Left colon (tissue), 2 donors: ENCODE data around the gene S100A5. TPM values are rescaled to one million over a fixed set of nuclear protein-coding genes. Genes with fewer than 3 reads are reported as not detected.
"Not testable (repeated sequence)": the region's sequence is repeated elsewhere in the genome, so short reads cannot be mapped to it uniquely, and the experiment has no call there.

Source experiments
- ATAC-seq: fragments of 200-7000 bp; cut with Tn5 transposase; one replicate; pipeline ENCODE4 v1.9.1; 2020; ENCODE audit warnings: mild to moderate bottlenecking, moderate library complexity
- DNase-seq, 2 donors: peaks; one replicate each; pipeline ENCODE4 v3.0.0-alpha.2; 2020
- intact Hi-C, 2 donors: fragments of 100-400 bp; cut with DNase I in 1 of 2; cut with micrococcal nuclease in 1 of 2; formaldehyde crosslinking; loops; one replicate each; pipeline versions ENCODE4 v1.11.2 to v1.14.0; 2022; cut with DNase I, micrococcal nuclease
- total RNA-seq, 2 donors: library from RNA; stranded (reverse); fragmentation: NEBNext Ultra II Directional; extraction: Animal tissue kit (Norgen Biotek cat#: 25700); gene quantifications; one replicate each; pipeline ENCODE4 v1.2.1, GENCODE V29; 2021
- donor health status: DM: no; HTN: no; CAD: no.
- donor health status: DM: yes; HTN: yes; CAD: no.

Gene S100A5
- total RNA-seq, 2 donors from 2014 or later: not detected

DNA sequence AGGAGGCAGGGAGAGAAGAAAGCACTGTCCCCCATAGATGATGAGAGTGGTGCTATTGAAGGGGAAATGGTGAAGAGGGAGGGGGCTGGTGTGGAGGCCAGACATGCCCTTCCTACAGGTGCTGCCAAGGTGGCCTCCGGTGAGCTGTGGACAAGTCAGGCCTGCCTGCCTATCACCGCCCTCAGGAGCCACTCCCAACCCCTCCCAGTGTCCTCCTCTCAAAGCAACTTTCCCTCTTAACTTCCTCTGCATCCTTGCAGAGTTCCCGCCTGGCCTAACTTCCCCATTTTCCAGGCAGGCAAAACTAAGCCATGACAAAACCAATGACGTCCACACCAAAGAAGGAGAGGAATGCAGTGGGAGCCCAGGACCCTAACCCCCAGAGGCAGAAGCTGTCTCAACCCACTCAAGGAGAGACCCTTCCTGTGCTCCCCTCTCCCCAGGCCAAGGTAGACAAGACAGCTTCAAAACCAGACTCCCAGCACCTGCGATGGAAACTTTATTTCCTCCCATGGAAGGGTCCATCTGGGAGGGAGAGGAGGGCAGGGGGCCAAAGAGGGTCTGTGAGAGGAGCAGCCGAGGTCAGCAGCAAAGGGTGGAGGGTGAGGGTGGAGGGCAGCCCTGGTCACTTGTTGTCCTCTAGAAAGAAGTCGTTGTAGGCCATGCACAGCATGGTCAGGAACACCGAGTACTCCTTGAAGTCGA is 3.9 kb downstream of the S100A5 start:
- DNase-seq (peak; percentile 82 to 91), ATAC-seq (peak; percentile 54)
- intact Hi-C loops: no loop called here

- ATAC-seq (peak; percentile 59), DNase-seq (peak; percentile 92 to 95)
- intact Hi-C loops: no loop called here
Observed at GRCh38 chr1:153536012-153536670, 4.6 kb downstream of the S100A5 start.

DNA sequence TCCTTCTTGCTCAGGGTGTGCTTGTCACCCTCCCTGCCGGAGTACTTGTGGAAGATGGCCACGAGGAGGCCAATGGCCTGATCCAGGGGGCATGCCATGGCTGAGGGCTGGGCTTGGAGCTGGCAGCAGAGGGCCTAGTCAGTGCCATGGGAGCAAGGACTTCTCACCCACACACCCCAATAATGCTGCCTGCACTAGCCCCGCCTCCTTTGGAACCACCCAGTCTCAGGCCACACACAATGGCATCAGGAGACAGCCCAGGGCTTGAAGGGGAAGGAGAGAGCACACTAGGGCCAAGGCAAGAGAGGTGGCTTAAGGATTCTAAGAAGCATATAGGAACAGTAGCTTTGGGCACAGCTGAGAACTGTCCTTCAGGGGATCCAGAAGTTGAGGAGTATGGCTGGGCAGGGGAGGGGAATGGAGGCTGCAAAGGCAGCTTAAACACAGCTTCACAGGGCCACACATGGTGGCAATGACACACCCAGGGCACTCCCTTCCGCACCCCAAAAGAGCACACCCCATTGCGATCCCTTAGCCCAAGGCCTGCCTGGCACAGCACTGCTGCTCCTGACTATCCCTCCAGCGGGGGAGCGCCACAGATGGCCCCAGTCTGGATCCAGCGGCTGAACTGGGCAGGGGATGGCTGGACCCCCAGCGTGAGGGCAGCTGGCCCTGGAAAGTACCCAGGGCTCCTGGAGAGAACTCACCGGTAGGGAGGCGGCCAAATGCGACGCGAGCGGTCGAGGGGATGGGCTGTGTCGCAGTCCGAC is 5.3 kb downstream of the S100A5 start, which contains the start of gene S100A6:
Gene S100A6 (minus strand): TSS at position 750 of the 770 bp plus-strand sequence. CDS start 652 bp downstream, at position 98.
- peak; percentile 19 for ATAC-seq
- intact Hi-C loops: no loop called here
- DNase-seq: peak; percentile 75 to 84

DNA sequence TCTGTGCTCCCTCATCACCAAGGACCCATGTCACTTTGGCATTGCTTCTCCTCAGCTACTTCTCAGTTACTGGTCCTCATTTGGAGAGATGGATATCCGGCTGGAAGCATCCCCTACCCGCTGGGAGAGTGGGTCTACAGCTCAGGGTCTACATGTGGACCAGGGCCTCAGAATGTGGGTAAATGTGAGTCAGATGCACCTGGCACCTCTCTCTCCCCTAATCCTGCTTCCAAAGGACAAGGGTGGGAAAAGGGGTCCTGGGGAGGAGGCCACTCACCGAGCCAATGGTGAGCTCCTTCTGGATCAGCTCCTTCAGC is 5.9 kb downstream of the S100A5 start:
- no peak for ATAC-seq
- peak in 1 of 2 donors; percentile 24 for DNase-seq
- intact Hi-C loops: loop anchor here in 1 of 2 donors (5.0 kb wide), 1 partner anchor 32 kb away; the partner anchor contains the start of gene S100A2

GRCh38 chr1:153534226-153534924 is 6.4 kb downstream of the S100A5 start:
- DNase-seq (peak in 1 of 2 donors; percentile 35), ATAC-seq (no peak)
- intact Hi-C loops: loop anchor here in 1 of 2 donors (5.0 kb wide), 1 partner anchor 33 kb away; the partner anchor contains the start of gene S100A2

DNA sequence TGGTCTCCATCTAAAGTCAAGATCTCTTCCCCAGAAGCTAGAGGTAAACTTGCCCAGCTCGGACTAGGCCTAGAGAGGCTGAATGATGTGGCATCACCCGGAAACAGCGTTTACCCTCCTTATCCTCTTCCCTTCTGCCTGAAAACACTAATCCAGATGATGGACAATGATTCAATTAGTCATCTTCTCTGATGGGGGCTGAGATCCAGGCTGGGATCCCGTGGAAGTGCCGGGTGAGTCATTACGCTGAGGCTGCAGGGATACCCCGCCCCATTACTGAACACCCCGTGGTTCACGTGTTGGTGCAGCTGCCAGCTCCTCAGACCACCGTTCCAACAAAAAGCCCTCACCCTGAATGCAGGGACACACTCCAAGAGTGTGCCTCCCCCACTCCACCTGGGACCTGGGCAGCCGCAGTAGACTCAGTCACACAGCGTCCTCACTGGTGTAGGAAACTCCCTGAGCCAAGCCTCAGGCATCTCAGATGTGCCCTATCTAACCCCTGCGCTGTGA is 7.0 kb downstream of the S100A5 start:
- ATAC-seq: peak; percentile 0
- intact Hi-C loops: loop anchor here in 1 of 2 donors (5.0 kb wide), 1 partner anchor 34 kb away; the partner anchor contains the start of gene S100A2
- peak; percentile 49 to 77 for DNase-seq

- ATAC-seq: peak; percentile 63
- intact Hi-C loops: loop anchor here in 1 of 2 donors (5.0 kb wide), 1 partner anchor 34 kb away; the partner anchor contains the start of gene S100A2
Observed at GRCh38 chr1:153532769-153533599, 7.8 kb downstream of the S100A5 start.

DNA sequence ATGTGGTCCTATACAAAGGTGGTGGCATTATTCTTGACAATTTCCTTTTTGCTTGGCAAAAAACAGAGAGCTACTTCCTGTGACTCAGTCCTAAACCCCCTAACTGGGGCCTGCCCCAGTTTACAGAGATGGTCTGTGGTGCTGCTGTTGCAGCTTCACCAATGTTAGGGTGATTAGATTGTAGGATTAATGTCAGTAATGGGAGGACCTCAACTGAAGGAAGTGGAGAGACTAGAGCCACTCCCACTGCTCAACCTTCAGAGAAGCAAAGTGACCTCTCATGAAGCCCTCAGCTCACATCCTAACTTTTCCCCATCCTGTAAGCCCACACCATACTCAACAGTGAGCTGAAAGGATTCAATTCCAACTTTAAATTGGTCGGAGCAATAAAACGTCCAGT is 8.6 kb downstream of the S100A5 start:
- intact Hi-C loops: loop anchor here in 1 of 2 donors (5.0 kb wide), 1 partner anchor 35 kb away; the partner anchor contains the start of gene S100A2
- ATAC-seq (peak; percentile 30), DNase-seq (peak in 1 of 2 donors; percentile 42)

More at GRCh38 chr1:153532769-153533599, 7.8 kb downstream of the S100A5 start:
- DNase-seq: peak; percentile 90 to 92

GRCh38 chr1:153531638-153532037 is 9.1 kb downstream of the S100A5 start:
- intact Hi-C loops: loop anchor here in 1 of 2 donors (5.0 kb wide), 1 partner anchor 36 kb away; the partner anchor contains the start of gene S100A2
- ATAC-seq: no peak
- DNase-seq: peak in 1 of 2 donors; percentile 22

DNA sequence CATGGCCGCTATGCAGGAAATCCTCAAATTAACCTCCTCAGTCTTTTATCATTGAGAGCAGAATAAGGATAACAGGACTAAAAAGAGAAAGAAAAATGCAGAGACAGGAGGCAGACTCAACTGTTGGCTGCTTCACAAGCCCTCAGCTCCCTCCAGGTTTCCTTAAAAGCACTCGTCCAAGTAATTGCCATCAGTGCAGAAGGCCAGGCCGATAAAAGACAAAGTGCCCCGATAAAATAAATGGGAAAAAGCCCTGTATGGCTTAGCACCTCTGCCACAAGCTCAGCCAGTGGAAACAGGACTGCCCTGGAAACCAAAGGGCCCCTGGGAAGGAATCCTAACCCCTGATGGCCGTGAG is 13.1 kb downstream of the S100A5 start:
- ATAC-seq (no peak), DNase-seq (peak in 1 of 2 donors; percentile 3)

DNA sequence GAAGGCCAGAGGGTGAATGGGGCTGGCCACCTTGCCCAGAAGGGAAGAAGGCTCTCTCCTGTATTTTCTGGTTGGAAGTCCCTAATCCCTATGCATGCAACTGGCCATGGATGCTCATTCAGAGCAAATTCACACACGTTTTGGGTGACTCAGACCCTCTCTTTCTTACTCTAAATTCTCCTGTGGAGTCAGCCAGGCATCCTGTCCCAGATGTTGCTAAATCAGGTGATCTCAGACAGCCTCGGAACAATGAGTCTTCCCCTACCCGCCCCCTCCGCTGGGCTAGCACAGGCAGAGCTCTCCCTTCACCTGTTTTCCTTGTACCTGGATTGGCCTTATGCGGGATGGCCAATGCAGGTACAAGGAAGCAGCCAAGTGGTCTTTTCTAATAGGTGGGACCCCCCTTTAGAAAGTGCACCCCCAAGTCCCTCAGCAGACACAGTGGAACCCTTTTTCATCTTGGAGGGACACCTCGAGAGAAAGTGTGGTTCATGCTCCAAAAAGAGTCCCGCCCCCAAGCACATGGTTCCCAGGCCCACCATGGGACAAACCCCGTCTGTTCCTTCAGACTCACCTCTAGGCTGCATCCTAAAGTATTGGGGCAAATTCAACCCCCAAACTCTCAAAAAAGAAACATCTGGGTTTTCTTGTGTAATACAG is 13.6 kb downstream of the S100A5 start:
- no peak for ATAC-seq
- DNase-seq: peak in 1 of 2 donors; percentile 20
- intact Hi-C loops: no loop called here

More for the DNA sequence above, 13.1 kb downstream of the S100A5 start:
- intact Hi-C loops: no loop called here

- peak; percentile 48 for ATAC-seq
- no peak for DNase-seq
- intact Hi-C loops: no loop called here
Observed at GRCh38 chr1:153526132-153526543, 14.6 kb downstream of the S100A5 start.

GRCh38 chr1:153525088-153525728 is 15.5 kb downstream of the S100A5 start:
- intact Hi-C loops: no loop called here
- no peak for DNase-seq
- no peak for ATAC-seq

- ATAC-seq, DNase-seq, intact Hi-C loops: not testable (repeated sequence)
Observed at GRCh38 chr1:153522353-153523048, 18.2 kb downstream of the S100A5 start.

DNA sequence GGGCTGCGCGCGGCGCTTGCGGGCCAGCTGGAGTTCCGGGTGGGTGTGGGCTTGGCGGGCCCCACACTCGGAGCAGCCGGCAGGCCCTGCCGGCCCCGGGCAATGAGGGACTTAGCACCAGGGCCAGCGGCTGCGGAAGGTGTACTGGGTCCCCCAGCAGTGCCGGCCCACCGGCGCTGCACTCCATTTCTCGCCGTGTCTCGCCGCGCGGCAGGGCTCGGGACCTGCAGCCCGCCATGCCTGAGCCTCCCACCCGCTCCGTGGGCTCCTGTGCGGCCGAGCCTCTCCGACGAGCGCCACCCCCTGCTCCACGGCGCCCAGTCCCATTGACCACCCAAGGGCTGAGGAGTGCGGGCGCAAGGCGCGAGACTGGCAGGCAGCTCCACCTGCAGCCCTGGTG is 18.9 kb downstream of the S100A5 start:
- DNase-seq, ATAC-seq, intact Hi-C loops: not testable (repeated sequence)
